ENCODE results near the gene GALNT15.
A peak's percentile ranks its signal among the peaks of the same experiment; 100 is the strongest.

GALNT15 gene

GRCh38 chr3:16199769-16200168 is 25.3 kb downstream of the GALNT15 start:
- no peak for TF ChIP-seq CTCF (conservative IDR thresholded peaks at IDR 0.05; ENCODE audit: control insufficient read depth, insufficient read depth, low read depth, low read length)
- no peak for DNase-seq (ENCODE audit: low read depth)
- H3K4me3 ChIP-seq (ENCODE audit: control insufficient read depth, low read depth, low read length): no peak overlapping the region

GRCh38 chr3:16200411-16200810 is 25.9 kb downstream of the GALNT15 start:
- peak; percentile 68 for DNase-seq (ENCODE audit: low read depth)
- H3K4me3 ChIP-seq (ENCODE audit: control insufficient read depth, low read depth, low read length): no peak overlapping the region
- no peak for TF ChIP-seq CTCF (conservative IDR thresholded peaks at IDR 0.05; ENCODE audit: control insufficient read depth, insufficient read depth, low read depth, low read length)

GRCh38 chr3:16203031-16203430 is 28.6 kb downstream of the GALNT15 start:
- DNase-seq (ENCODE audit: low read depth): peak; percentile 64
- H3K4me3 ChIP-seq (ENCODE audit: control insufficient read depth, low read depth, low read length): no peak overlapping the region
- no peak for TF ChIP-seq CTCF (conservative IDR thresholded peaks at IDR 0.05; ENCODE audit: control insufficient read depth, insufficient read depth, low read depth, low read length)

- no peak overlapping the region for H3K4me3 ChIP-seq (ENCODE audit: control insufficient read depth, low read depth, low read length)
- DNase-seq (ENCODE audit: low read depth): no peak
- no peak for TF ChIP-seq CTCF (conservative IDR thresholded peaks at IDR 0.05; ENCODE audit: control insufficient read depth, insufficient read depth, low read depth, low read length)
Observed at GRCh38 chr3:16203671-16204629, 29.5 kb downstream of the GALNT15 start.

- no peak for DNase-seq (ENCODE audit: low read depth)
- no peak overlapping the region for H3K4me3 ChIP-seq (ENCODE audit: control insufficient read depth, low read depth, low read length)
- no peak for TF ChIP-seq CTCF (conservative IDR thresholded peaks at IDR 0.05; ENCODE audit: control insufficient read depth, insufficient read depth, low read depth, low read length)
Observed at GRCh38 chr3:16204751-16205150, 30.3 kb downstream of the GALNT15 start.

- no peak for TF ChIP-seq CTCF (conservative IDR thresholded peaks at IDR 0.05; ENCODE audit: control insufficient read depth, insufficient read depth, low read depth, low read length)
- peak; percentile 69 for DNase-seq (ENCODE audit: low read depth)
- no peak overlapping the region for H3K4me3 ChIP-seq (ENCODE audit: control insufficient read depth, low read depth, low read length)
Observed at GRCh38 chr3:16205156-16205870, 30.8 kb downstream of the GALNT15 start.

All from fibroblast of mammary gland (primary cell).